GM12891 (cell line): Measurements from ENCODE around the gene EXOC6.

Source experiments
- PAX5 ChIP-seq: IDR thresholded peaks from 2 replicates; pipeline ENCODE4 v1.6.1; 2011; ENCODE audit warnings: low read length, moderate library complexity, mild to moderate bottlenecking; ENCODE audit not compliant: insufficient read depth, severe bottlenecking
- POLR2A ChIP-seq: IDR thresholded peaks from 2 replicates; pipeline ENCODE4 v1.6.1; 2011; ENCODE audit warnings: low read depth, low read length, control low read depth
- POLR2AphosphoS5 ChIP-seq: IDR thresholded peaks from 2 replicates; pipeline ENCODE4 v1.6.1; 2011; ENCODE audit warnings: low read depth, low read length, control low read depth
- POU2F2 ChIP-seq: IDR thresholded peaks from 2 replicates; pipeline ENCODE4 v1.6.1; 2011; ENCODE audit warnings: low read depth, mild to moderate bottlenecking, control low read depth, low read length, moderate library complexity
- SPI1 ChIP-seq: IDR thresholded peaks from 2 replicates; pipeline ENCODE4 v1.6.1; 2011; ENCODE audit warnings: low read depth, low read length, control low read depth
- TAF1 ChIP-seq: IDR thresholded peaks from 2 replicates; pipeline ENCODE4 v1.6.1; 2011; ENCODE audit warnings: low read depth, low read length, control low read depth

GRCh38 chr10:92915892-92916291 is 67.6 kb downstream of the EXOC6 start:
- TF ChIP-seq POLR2A (no peak), POU2F2 (no peak), POLR2AphosphoS5 (no peak), TAF1 (no peak), SPI1 (no peak), PAX5 (no peak)
